ENCODE data around the gene IP6K3. TPM values are rescaled to one million over a fixed set of nuclear protein-coding genes. Genes with fewer than 3 reads are reported as not detected.
A peak's percentile ranks its signal among the peaks of the same experiment; 100 is the strongest.

Gene IP6K3
- total RNA-seq, 1 donor: 6.0 TPM

- no peak overlapping the region for H3K4me3 ChIP-seq (ENCODE audit: low read depth, low read length)
- TF ChIP-seq, protein P1, sequence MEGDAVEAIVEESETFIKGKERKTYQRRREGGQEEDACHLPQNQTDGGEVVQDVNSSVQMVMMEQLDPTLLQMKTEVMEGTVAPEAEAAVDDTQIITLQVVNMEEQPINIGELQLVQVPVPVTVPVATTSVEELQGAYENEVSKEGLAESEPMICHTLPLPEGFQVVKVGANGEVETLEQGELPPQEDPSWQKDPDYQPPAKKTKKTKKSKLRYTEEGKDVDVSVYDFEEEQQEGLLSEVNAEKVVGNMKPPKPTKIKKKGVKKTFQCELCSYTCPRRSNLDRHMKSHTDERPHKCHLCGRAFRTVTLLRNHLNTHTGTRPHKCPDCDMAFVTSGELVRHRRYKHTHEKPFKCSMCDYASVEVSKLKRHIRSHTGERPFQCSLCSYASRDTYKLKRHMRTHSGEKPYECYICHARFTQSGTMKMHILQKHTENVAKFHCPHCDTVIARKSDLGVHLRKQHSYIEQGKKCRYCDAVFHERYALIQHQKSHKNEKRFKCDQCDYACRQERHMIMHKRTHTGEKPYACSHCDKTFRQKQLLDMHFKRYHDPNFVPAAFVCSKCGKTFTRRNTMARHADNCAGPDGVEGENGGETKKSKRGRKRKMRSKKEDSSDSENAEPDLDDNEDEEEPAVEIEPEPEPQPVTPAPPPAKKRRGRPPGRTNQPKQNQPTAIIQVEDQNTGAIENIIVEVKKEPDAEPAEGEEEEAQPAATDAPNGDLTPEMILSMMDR (IDR thresholded peaks at IDR 0.05; ENCODE audit: insufficient read depth, low read depth, low read length): no peak
- no peak for DNase-seq (ENCODE audit: low read depth)
These were observed 50.6 kb downstream of the IP6K3 start for GRCh38 chr6:33696076-33696475.

GRCh38 chr6:33695451-33695887, 51.2 kb downstream of the IP6K3 start:
- TF ChIP-seq, protein P1 (IDR thresholded peaks at IDR 0.05; ENCODE audit: insufficient read depth, low read depth, low read length): no peak
- no peak for DNase-seq (ENCODE audit: low read depth)
- H3K4me3 ChIP-seq (ENCODE audit: low read depth, low read length): no peak overlapping the region

DNA sequence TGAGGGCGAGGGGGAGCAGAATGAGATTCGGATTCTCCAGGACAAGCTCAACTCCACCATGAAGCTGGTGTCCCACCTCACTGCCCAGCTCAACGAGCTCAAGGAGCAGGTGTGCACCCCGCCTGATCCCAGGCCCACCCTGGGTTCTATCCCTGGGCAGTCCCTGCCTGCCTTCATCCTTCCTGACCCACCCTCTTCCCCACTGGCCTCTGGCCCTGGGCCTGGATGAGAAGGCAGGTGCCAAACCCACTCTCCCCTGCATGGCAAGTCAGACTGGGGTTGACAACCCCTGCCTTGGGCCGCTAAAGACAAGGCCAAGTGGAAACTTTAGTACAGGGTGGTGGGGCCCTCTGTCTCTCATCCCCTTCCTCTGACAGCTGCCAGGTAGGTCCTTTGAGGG, 51.7 kb downstream of the IP6K3 start:
- no peak for DNase-seq (ENCODE audit: low read depth)
- no peak overlapping the region for H3K4me3 ChIP-seq (ENCODE audit: low read depth, low read length)
- TF ChIP-seq, protein P1 (IDR thresholded peaks at IDR 0.05; ENCODE audit: insufficient read depth, low read depth, low read length): no peak

GRCh38 chr6:33694401-33694931, 52.2 kb downstream of the IP6K3 start:
- H3K4me3 ChIP-seq (ENCODE audit: low read depth, low read length): no peak overlapping the region
- TF ChIP-seq, protein P1 (IDR thresholded peaks at IDR 0.05; ENCODE audit: insufficient read depth, low read depth, low read length): no peak
- DNase-seq (ENCODE audit: low read depth): peak; percentile 64

- no peak overlapping the region for H3K4me3 ChIP-seq (ENCODE audit: low read depth, low read length)
- TF ChIP-seq, protein P1 (IDR thresholded peaks at IDR 0.05; ENCODE audit: insufficient read depth, low read depth, low read length): no peak
- peak; percentile 18 for DNase-seq (ENCODE audit: low read depth)
These were observed 53.3 kb downstream of the IP6K3 start for GRCh38 chr6:33693186-33694105.

DNA sequence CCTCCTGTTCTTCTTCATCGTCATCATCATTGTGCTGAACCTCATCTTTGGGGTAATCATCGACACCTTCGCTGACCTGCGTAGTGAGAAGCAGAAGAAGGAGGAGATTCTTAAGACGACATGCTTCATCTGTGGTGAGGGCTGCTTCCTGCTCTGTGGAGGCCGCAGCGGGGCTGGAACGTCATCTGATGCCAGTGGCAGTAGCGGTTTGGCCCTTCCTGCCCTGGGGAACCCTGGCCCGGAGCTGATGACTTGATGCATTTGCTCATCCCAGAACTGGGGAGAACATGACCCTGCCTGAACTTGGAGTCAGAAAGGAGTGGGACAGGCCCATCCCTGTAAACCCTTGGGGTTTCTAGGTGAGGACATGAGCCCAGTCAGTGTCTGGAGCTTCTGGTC, 53.9 kb downstream of the IP6K3 start:
- TF ChIP-seq, protein P1 (IDR thresholded peaks at IDR 0.05; ENCODE audit: insufficient read depth, low read depth, low read length): no peak
- DNase-seq (ENCODE audit: low read depth): no peak
- H3K4me3 ChIP-seq (ENCODE audit: low read depth, low read length): no peak overlapping the region

All from fibroblast of villous mesenchyme (primary cell).